Transverse colon (tissue), 4 donors: ENCODE measurements around the gene KLK1. TPM values are rescaled to one million over a fixed set of nuclear protein-coding genes. Genes with fewer than 3 reads are reported as not detected.

Source experiments
- small RNA-seq, 4 donors: library from RNA; depleted of rRNA; stranded (forward); fragments of <200 nt; gene quantifications; one replicate each; pipeline ENCODE3, GENCODE V24; 2016
- total RNA-seq, 4 donors: library from RNA; depleted of rRNA; stranded (reverse); fragments of >200 nt; gene quantifications; one replicate each; pipeline ENCODE4 v1.1.0, GENCODE V29; 2016

The KLK1 gene
- total RNA-seq, 4 donors from 2014 or later: 17.0 to 150 (median 35.4) TPM

Small RNA genes lying within 50 kb of the gene (small RNA-seq; reads per million reads assigned to genes)
- gene SNORD88A: 194 to 500 (median 259) reads per million in 4 donors
- gene SNORD88B: 0 reads per million in 4 donors
- gene SNORD88C: 0 reads per million in 4 donors

Other genes with a start within 250 kb of the KLK1 start
- gene SYT3, start 183.9 kb downstream of the KLK1 start, total RNA-seq: under 1 TPM in 1 of 4 donors, not detected in 3; 0.64 TPM
- not detected for gene C19orf81, start 174.3 kb downstream of the KLK1 start, total RNA-seq
- gene SHANK1, start 104.0 kb downstream of the KLK1 start, total RNA-seq: 1 to 10 TPM in 1 of 4 donors, not detected in 3; 2.2 TPM
- gene CLEC11A, start 100.4 kb downstream of the KLK1 start, total RNA-seq: 10 to 100 TPM in 1 of 4 donors, 1 to 10 TPM in 3; 2.6 to 11.2 (median 5.1) TPM
- gene GPR32, start 53.3 kb downstream of the KLK1 start, total RNA-seq: not detected
- not detected for gene ACP4, start 33.4 kb downstream of the KLK1 start, total RNA-seq
- 1 to 10 TPM in 2 of 4 donors, not detected in 2; 1.3 to 3.8 TPM for gene KLK15, start 9.8 kb upstream of the KLK1 start, total RNA-seq
- 10 to 100 TPM in 1 of 4 donors, 1 to 10 TPM in 3; 2.9 to 66.9 (median 4.9) TPM for gene KLK3, start 31.1 kb upstream of the KLK1 start, total RNA-seq
- gene KLK2, start 49.7 kb upstream of the KLK1 start, total RNA-seq: 1 to 10 TPM in 1 of 4 donors, not detected in 3; 3.8 TPM
- 1 to 10 TPM in 1 of 4 donors, not detected in 3; 3.0 TPM for gene KLK4, start 87.6 kb upstream of the KLK1 start, total RNA-seq
- gene KLK5, start 129.3 kb upstream of the KLK1 start, total RNA-seq: not detected
- gene KLK6, start 145.8 kb upstream of the KLK1 start, total RNA-seq: not detected
- gene KLK7, start 160.1 kb upstream of the KLK1 start, total RNA-seq: not detected
- gene KLK8, start 177.8 kb upstream of the KLK1 start, total RNA-seq: not detected
- 1 to 10 TPM in 1 of 4 donors, under 1 TPM in 1, not detected in 2; 0.27 to 1.3 TPM for gene KLK10, start 195.9 kb upstream of the KLK1 start, total RNA-seq
- under 1 TPM in 2 of 4 donors, not detected in 2; 0.55 to 0.79 TPM for gene KLK11, start 202.8 kb upstream of the KLK1 start, total RNA-seq
- under 1 TPM in 1 of 4 donors, not detected in 3; 0.41 TPM for gene KLK12, start 211.2 kb upstream of the KLK1 start, total RNA-seq
- gene KLK13, start 241.3 kb upstream of the KLK1 start, total RNA-seq: 1 to 10 TPM in 1 of 4 donors, not detected in 3; 3.3 TPM